ENCODE measurements around the gene TCFL5. TPM values are rescaled to one million over a fixed set of nuclear protein-coding genes. Genes with fewer than 3 reads are reported as not detected.

TCFL5 gene
- total RNA-seq (2022; extraction: Qiagen RNA extraction) = 2.8 to 4.6 TPM (median 4.0 TPM) in 5 replicates

DNA sequence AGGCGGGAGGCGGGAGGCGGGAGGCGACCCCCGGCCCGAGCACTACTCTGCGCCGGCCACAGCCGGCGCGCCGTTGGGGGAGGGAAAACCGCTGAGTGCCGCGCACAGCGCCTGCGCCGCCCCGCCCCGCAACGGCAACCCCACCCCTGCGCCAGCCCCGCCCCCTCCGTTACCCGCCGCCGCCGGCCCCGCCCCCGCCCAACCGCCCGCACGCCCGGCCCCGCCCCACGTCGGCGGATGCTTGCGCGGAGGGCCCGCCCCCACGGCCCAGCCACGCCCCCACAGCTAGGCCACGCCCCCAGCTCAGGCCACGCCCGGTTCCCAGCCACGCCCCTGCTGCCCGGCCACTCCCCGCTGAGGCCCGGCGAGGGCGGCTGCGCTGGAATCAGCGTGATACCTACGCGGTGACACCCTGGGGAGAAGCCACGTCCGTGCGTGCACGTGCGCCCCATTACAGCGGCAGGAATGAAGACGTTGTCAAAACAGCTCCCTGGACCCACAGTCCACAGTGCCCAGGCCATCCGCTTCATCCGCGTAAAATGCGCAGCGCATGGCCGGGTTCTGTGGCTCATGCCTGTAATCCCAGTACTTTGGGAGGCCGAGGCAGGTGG, at the start of gene TCFL5:
Gene TCFL5, minus strand, starts transcription at position 97 of the 611 bp plus-strand sequence. CDS start 152 bp downstream, outside the sequence.

DNA sequence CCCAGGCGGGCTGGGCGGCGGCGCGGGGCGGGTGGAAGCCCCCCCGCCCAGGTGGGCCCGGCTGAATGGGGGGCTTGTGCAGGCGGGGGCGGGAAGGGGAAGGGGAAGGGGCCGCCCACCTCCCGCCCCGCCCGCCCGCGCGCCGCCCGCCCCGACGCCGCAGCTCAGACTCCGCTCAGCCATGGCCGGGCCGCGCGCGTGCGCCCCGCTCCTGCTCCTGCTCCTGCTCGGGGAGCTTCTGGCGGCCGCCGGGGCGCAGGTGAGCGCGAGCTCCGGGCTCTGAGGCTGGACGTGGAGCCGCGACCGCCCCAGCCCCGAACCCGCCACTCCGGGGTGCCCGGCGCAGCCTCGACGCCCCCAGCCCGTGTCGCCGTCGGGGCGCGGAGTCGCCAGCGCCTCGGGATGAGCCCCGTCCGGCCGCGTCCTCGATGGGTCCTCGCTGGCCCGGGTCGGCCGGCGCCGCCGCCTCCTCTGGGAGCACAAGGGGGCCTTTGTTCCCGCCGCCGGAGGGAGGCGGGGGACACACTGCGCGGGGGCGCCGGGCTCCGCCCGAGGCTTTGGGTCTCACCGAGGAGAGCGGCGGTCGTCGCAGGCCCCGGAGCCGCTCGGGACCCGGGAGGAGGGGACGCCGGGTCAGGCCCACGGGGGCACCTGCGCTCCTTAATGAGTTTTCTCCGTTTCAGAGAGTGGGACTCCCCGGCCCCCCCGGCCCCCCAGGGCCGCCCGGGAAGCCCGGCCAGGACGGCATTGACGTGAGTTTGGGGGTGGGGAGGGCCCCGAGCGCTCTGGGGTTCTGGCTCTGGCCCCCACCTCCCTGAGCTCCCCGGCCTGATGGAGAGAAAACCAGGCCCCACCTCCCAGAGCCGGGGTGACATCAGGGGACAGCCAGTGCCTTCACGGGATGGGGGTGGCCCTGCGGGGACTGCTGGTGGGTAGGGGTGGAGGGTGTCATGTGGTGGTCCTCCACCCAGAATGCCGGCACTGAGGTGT, 44.4 kb downstream of the TCFL5 start, which contains the start of gene COL9A3:
Gene COL9A3, plus strand, starts transcription at position 167 of the 990 bp plus-strand sequence. Its CDS starts 15 bp downstream, at position 182.

DNA sequence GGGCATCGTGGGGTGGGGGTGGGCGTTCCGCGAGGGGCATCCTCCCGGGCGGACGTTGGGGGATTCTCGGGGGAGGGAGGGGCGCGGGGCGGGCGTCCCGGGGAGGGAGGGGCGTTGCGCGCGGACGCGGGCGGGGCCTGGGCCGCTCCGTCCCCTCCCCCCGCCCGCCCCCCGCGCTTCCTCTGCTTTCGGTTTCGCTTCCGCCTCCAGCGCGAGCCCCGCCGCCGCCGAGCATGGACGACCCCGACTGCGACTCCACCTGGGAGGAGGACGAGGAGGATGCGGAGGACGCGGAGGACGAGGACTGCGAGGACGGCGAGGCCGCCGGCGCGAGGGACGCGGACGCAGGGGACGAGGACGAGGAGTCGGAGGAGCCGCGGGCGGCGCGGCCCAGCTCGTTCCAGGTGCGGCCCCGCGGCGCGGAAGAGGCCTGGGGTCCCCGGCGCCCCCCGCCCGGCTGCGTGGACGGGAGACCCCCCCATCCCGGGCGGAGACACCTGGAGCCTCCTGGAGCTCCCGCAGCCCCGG, 56.9 kb downstream of the TCFL5 start, which contains the start of gene OGFR:
Gene OGFR, plus strand, starts transcription at position 209 of the 528 bp plus-strand sequence. Its CDS starts 25 bp downstream, at position 234.

Other genes with a start within 250 kb of the TCFL5 start
- 11.4 to 13.4 TPM (median 12.6 TPM) in 5 replicates for gene SLCO4A1, start 219.3 kb downstream of the TCFL5 start, total RNA-seq (2022; extraction: Qiagen RNA extraction)
- gene NTSR1, start 153.0 kb downstream of the TCFL5 start, total RNA-seq (2022; extraction: Qiagen RNA extraction) = 0.06 to 0.17 TPM (median 0.08 TPM) in 5 replicates
- 20.1 to 23.3 TPM (median 22.4 TPM) in 5 replicates for gene MRGBP, start 65.3 kb downstream of the TCFL5 start, total RNA-seq (2022; extraction: Qiagen RNA extraction)
- 42.2 to 46.8 TPM (median 43.8 TPM) in 5 replicates for gene OGFR, start 57.0 kb downstream of the TCFL5 start, total RNA-seq (2022; extraction: Qiagen RNA extraction)
- gene COL9A3, start 44.8 kb downstream of the TCFL5 start, total RNA-seq (2022; extraction: Qiagen RNA extraction) = 0.33 to 0.70 TPM (median 0.55 TPM) in 5 replicates
- gene DIDO1, start 64.7 kb upstream of the TCFL5 start, total RNA-seq (2022; extraction: Qiagen RNA extraction) = 20.6 to 25.9 TPM (median 23.7 TPM) in 5 replicates
- 21.3 to 23.9 TPM (median 22.4 TPM) in 5 replicates for gene GID8, start 76.3 kb upstream of the TCFL5 start, total RNA-seq (2022; extraction: Qiagen RNA extraction)
- 0.06 to 0.12 TPM (median 0.08 TPM) in 3 of 5 replicates, not detected in the others for gene SLC17A9, start 90.9 kb upstream of the TCFL5 start, total RNA-seq (2022; extraction: Qiagen RNA extraction)
- gene BHLHE23, start 145.1 kb upstream of the TCFL5 start, total RNA-seq (2022; extraction: Qiagen RNA extraction) = not detected in 5 replicates